HFF-Myc (cell line): ENCODE data around the gene PDE6B.

ENCODE experiments used
- DNase-seq: peaks from one replicate; pipeline ENCODE4 v3.0.0-alpha.2; 2011; ENCODE audit warnings: low read depth; ENCODE audit errors: extremely low read depth
- H3K4me3 ChIP-seq: replicated peaks from 2 replicates; pipeline ENCODE4 v1.5.1; 2011; ENCODE audit warnings: low read depth, mild to moderate bottlenecking, control low read depth, low read length
- TF ChIP-seq, protein P1 (sequence below): IDR thresholded peaks from 2 replicates; pipeline ENCODE4 v1.5.1; 2012; ENCODE audit warnings: mild to moderate bottlenecking, low read depth, low read length, control low read depth; ENCODE audit errors: missing control alignments

Gene PDE6B

DNA sequence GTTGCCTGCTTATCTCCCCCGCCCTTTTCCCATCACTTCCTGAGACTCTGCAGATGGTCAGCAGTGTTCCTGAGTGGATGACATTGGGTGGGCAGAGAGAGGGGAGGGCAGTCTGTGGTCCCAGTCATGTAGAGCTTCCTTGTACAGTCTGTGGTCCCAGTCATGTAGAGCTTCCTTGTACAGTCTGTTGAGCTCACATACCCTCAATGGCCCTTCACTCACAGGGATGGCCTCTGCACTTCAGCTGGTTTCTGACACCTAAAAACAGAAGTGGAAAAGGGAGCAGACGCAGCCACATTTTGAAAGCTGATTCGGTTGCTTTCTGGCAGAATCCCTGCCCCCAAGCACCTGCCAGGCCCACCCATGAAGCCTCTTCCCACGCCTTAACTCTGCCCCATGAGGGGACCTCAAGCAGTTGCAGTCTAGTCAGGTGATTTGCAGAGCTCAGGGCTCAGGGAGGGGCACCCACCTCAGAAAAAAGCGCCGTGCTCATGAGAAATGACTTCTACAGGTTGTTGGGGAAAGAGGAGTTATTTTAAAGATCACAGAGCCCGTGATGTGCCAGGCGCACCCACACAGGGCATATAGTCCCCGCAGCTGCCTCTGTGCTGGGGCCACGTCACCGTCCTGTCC lies 45.7 kb upstream of the PDE6B start:
- no peak overlapping the region for H3K4me3 ChIP-seq
- DNase-seq = no peak
- TF ChIP-seq, protein P1, sequence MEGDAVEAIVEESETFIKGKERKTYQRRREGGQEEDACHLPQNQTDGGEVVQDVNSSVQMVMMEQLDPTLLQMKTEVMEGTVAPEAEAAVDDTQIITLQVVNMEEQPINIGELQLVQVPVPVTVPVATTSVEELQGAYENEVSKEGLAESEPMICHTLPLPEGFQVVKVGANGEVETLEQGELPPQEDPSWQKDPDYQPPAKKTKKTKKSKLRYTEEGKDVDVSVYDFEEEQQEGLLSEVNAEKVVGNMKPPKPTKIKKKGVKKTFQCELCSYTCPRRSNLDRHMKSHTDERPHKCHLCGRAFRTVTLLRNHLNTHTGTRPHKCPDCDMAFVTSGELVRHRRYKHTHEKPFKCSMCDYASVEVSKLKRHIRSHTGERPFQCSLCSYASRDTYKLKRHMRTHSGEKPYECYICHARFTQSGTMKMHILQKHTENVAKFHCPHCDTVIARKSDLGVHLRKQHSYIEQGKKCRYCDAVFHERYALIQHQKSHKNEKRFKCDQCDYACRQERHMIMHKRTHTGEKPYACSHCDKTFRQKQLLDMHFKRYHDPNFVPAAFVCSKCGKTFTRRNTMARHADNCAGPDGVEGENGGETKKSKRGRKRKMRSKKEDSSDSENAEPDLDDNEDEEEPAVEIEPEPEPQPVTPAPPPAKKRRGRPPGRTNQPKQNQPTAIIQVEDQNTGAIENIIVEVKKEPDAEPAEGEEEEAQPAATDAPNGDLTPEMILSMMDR = no peak

DNA sequence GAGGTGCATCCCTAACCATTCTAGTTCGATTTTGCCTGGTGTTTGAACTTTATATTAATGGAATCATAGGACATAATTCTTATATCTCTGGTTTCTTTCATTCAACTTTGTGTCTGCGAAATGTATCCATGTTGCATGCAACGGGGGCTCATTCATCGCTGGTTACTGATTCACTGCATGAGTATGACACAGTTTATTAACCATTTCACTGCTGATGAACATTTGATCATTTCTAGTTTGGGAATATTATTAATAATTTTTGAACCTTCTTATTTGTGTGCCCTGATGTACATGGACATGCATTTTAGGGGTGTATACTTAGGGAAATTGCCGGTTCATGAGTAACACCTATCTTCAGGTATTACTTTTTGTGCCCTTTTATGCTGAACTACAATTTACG lies 44.2 kb upstream of the PDE6B start:
- DNase-seq = no peak
- H3K4me3 ChIP-seq = no peak overlapping the region
- TF ChIP-seq, protein P1 = no peak

DNA sequence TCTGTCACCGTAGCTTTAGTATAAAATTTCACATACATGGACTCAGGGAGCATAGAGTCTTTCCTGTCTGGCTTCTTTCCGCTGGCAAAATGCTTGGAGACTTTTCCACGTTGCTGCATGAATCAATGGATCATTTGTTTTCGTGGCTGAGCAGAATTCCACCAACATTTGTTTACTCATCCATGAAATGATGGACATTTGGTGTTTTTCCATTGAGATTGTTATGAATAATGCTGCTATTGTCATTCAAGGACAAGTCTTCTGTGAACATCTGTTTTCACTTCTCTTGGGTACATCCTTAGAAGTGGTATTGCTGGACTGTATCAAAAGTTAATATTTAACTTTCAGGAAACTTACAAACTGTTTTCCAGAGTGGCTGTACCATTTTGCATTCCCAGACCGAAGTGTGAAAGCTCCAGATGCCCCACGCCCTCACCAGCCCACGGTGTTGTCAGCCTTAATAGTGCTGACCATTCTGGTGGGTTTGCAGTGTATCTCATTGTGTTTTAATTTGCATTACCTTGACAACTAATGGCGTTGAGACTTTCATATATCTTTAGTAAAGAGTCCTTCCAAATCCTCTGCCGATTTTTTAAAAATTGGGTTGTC lies 43.5 kb upstream of the PDE6B start:
- DNase-seq = no peak
- TF ChIP-seq, protein P1 = no peak

DNA sequence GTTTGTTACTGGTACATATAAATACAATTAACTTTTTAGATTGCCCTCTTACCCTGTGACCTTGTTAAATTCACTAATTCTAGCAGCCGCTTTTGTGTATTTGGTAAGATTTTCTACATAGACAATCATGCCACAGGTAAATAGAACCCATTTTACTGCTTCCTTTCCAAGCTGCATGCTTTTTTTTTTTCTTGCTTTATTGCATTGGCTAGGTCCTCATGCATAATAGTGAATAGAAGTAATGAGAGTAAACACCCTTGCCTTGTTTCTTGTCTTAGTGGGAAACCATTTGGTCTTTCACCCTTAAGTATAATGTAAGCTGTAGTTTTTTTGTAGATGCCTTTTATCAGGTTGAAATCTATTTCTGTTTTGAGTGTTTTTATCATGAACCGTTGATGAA lies 41.6 kb upstream of the PDE6B start:
- DNase-seq = no peak
- TF ChIP-seq, protein P1 = no peak
- no peak overlapping the region for H3K4me3 ChIP-seq

More for the DNA sequence above, 43.5 kb upstream of the PDE6B start:
- no peak overlapping the region for H3K4me3 ChIP-seq

DNA sequence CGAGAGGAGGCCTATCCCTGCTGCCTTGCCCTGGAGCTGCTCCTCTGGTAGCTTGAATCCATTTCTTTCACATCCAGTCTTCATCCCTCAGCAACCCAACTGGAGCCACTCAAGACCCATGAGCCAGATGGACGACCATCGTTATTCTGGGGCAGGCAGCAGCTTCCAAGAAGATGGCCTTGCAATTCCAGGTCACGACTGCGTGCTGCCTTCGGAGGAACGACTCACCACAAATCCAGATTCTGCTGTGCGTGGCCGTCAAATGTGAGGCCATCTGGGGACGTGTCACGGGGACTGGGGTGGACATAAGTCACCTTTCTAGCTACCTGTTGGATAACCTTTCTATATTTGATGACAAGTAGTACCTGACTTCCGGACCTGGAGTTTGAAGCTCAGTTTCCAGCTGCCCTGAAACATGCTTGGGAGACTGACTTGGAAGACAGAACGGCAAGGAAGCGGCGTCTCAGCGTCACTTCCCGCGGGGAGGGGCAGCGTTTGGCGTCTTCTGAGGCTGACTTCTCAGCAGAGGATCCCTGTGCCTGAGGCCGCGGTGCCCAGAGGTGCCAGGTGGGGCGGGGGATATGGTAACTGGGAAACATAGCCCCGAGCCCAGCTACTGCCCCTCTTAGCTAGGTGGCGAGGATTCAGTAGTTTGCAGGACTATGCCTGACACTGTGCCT lies 37.6 kb upstream of the PDE6B start:
- TF ChIP-seq, protein P1 = no peak
- H3K4me3 ChIP-seq = no peak overlapping the region
- DNase-seq = no peak

DNA sequence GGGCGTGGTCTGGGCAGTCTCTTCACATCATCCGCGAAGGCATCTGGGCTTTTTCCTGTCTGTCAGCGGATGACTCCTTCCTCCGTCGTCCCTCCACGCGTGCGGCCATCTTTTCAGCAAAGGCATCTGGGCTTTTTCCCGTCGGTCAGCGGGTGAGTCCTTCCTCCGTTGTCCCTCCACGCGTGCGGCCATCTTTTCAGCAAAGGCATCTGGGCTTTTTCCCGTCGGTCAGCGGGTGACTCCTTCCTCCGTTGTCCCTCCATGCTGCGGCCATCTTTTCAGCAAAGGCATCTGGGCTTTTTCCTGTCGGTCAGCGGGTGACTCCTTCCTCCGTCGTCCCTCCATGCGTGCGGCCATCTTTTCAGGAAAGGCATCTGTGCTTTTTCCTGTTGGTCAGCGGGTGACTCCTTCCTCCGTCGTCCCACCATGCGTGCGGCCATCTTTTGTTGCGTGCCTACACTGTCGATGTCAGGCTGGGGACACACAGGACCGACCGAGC lies 37.0 kb upstream of the PDE6B start:
- DNase-seq = no peak
- no peak overlapping the region for H3K4me3 ChIP-seq
- TF ChIP-seq, protein P1 = no peak
